GM23338 (cell line): ENCODE measurements around the gene ZNF438. TPM values are rescaled to one million over a fixed set of nuclear protein-coding genes. Genes with fewer than 3 reads are reported as not detected.

Experiments used
- ATAC-seq: fragments of 200-7000 bp; cut with Tn5 transposase; 3 replicates; pipeline ENCODE4 v1.9.1; 2020
- DNase-seq: peaks from one replicate; pipeline ENCODE4 v3.0.0-alpha.2; 2015; ENCODE audit warnings: low spot score
- H2AFZ ChIP-seq: fragments of 200-600 bp; sonication (generic); 2 replicates; pipeline ENCODE4 v1.8.0; 2016; ENCODE audit warnings: antibody characterized with exemption, mild to moderate bottlenecking, moderate library complexity
- H3F3A ChIP-seq: fragments of 200-600 bp; sonication (generic); replicated peaks from 2 replicates; pipeline ENCODE4 v1.8.0; 2017; ENCODE audit warnings: antibody characterized with exemption, mixed run types, low read depth
- H3K27ac ChIP-seq: fragments of 200-600 bp; sonication (generic); 2 replicates; pipeline ENCODE4 v1.6.1; 2016; ENCODE audit warnings: low read depth
- H3K27me3 ChIP-seq: fragments of 200-600 bp; sonication (generic); 2 replicates; pipeline ENCODE4 v1.8.0; 2016; ENCODE audit warnings: mild to moderate bottlenecking, mixed run types, moderate library complexity; ENCODE audit not compliant: insufficient read depth
- H3K36me3 ChIP-seq: fragments of 200-600 bp; sonication (generic); 2 replicates; pipeline ENCODE4 v1.8.0; 2016; ENCODE audit warnings: mild to moderate bottlenecking; ENCODE audit not compliant: insufficient read depth
- H3K4me1 ChIP-seq: fragments of 200-600 bp; sonication (generic); 2 replicates; pipeline ENCODE4 v1.8.0; 2016; ENCODE audit warnings: mild to moderate bottlenecking, moderate library complexity; ENCODE audit not compliant: insufficient read depth
- H3K4me2 ChIP-seq: fragments of 200-600 bp; sonication (generic); 2 replicates; pipeline ENCODE4 v1.7.1; 2017; ENCODE audit warnings: mixed run types
- H3K4me3 ChIP-seq: fragments of 200-600 bp; sonication (generic); 2 replicates; pipeline ENCODE4 v1.6.1; 2016; ENCODE audit warnings: mixed run types
- H3K79me2 ChIP-seq: fragments of 200-600 bp; sonication (generic); replicated peaks from 2 replicates; pipeline ENCODE4 v1.8.0; 2017; ENCODE audit warnings: mild to moderate bottlenecking; ENCODE audit not compliant: insufficient read depth
- H3K9me2 ChIP-seq: fragments of 200-600 bp; sonication (generic); 2 replicates; pipeline ENCODE4 v1.8.0; 2017; ENCODE audit not compliant: insufficient read depth
- H4K20me1 ChIP-seq: fragments of 200-600 bp; sonication (generic); replicated peaks from 2 replicates; pipeline ENCODE4 v1.8.0; 2017; ENCODE audit warnings: mild to moderate bottlenecking; ENCODE audit not compliant: insufficient read depth
- H3K27ac Mint-ChIP-seq: 2 replicates; pipeline ENCODE4 v1.8.0; 2020; ENCODE audit warnings: inconsistent platforms, mild to moderate bottlenecking, moderate library complexity, mixed read lengths
- H3K27me3 Mint-ChIP-seq: 3 replicates; pipeline ENCODE4 v1.8.0; 2022; ENCODE audit warnings: low read depth, mild to moderate bottlenecking, moderate library complexity, mixed read lengths, inconsistent platforms; ENCODE audit not compliant: insufficient read depth, poor library complexity
- H3K36me3 Mint-ChIP-seq: 3 replicates; pipeline ENCODE4 v1.8.0; 2021; ENCODE audit warnings: low read depth, mild to moderate bottlenecking, inconsistent platforms, moderate library complexity, mixed read lengths
- H3K4me1 Mint-ChIP-seq: 3 replicates; pipeline ENCODE4 v1.8.0; 2020; ENCODE audit warnings: mild to moderate bottlenecking, inconsistent platforms, mixed read lengths
- H3K4me3 Mint-ChIP-seq: 3 replicates; pipeline ENCODE4 v1.8.0; 2021; ENCODE audit warnings: moderate library complexity, mild to moderate bottlenecking, inconsistent platforms, mixed read lengths
- H3K9me3 Mint-ChIP-seq: 3 replicates; pipeline ENCODE4 v1.8.0; 2020; ENCODE audit warnings: moderate library complexity, mild to moderate bottlenecking, inconsistent platforms, mixed read lengths
- CTCF ChIP-seq, 2 experiments: fragments of 200-600 bp in 1 of 2; sonication (generic) in 1 of 2; conservative IDR thresholded peaks; 2 replicates each; pipeline versions ENCODE4 v1.5.1 to v1.6.1; 2016 to 2017; ENCODE audit warnings: antibody characterized with exemption in 2 of 2, low read depth in 2 of 2, mild to moderate bottlenecking in 2 of 2, moderate library complexity in 1 of 2
- JUNB ChIP-seq: IDR thresholded peaks from one replicate; pipeline ENCODE4 v1.6.1; 2016; ENCODE audit warnings: antibody characterized with exemption; ENCODE audit not compliant: unreplicated experiment
- REST ChIP-seq: IDR thresholded peaks from one replicate; pipeline ENCODE4 v1.6.1; 2018; ENCODE audit warnings: antibody characterized with exemption; ENCODE audit not compliant: unreplicated experiment
- STAT1 ChIP-seq: IDR thresholded peaks from one replicate; pipeline ENCODE4 v1.6.1; 2016; ENCODE audit warnings: antibody characterized with exemption; ENCODE audit not compliant: unreplicated experiment
- polyA plus RNA-seq: library from polyadenylated mRNA; unstranded; fragments of >200 nt; fragmentation: Nextera tagmentation; extraction: Ambion mirVana; gene quantifications from 2 replicates; pipeline ENCODE4 v1.2.1, GENCODE V29; 2016
- total RNA-seq: library from RNA; depleted of rRNA; stranded (reverse); fragments of >200 nt; shearing (Covaris generic); gene quantifications from 2 replicates; pipeline ENCODE4 v1.2.3, GENCODE V29; 2014

ZNF438 gene
- total and polyA plus RNA-seq, 2 experiments from 2014 or later = 0.91 to 0.94 TPM

- TF ChIP-seq CTCF (conservative IDR thresholded peaks at IDR 0.05; ENCODE audit: low read depth in 2 of 2) (no peak), STAT1 (no peak)
Measured at GRCh38 chr10:30830315-30831230, 201.1 kb downstream of the ZNF438 start (continued).

- no peaks in the 10 kb centered on the region for H3K79me2 ChIP-seq
- H2AFZ ChIP-seq = no peak overlapping the region
- H3K4me3 ChIP-seq = no peak overlapping the region
- Mint-ChIP-seq H3K27ac (no peak overlapping the region), H3K4me1 (peaks cover 43% of the 10 kb centered on the region), H3K9me3 (no peaks in the 10 kb centered on the region), H3K27me3 (peaks cover 8% of the 10 kb centered on the region), H3K36me3 (no peaks in the 10 kb centered on the region), H3K4me3 (no peak overlapping the region)
- no peaks in the 10 kb centered on the region for H3K27me3 ChIP-seq
- H3K27ac ChIP-seq = no peak overlapping the region
- no peaks in the 10 kb centered on the region for H3K36me3 ChIP-seq
- ATAC-seq (no peak), DNase-seq (no peak)
- H3K9me2 ChIP-seq = peaks cover 5% of the 10 kb centered on the region; the same call in 1 of the 2 replicates
- no peaks in the 10 kb centered on the region for H4K20me1 ChIP-seq
- H3K4me2 ChIP-seq = no peak overlapping the region
- no peaks in the 10 kb centered on the region for H3F3A ChIP-seq
- TF ChIP-seq JUNB = no peak
- TF ChIP-seq CTCF (conservative IDR thresholded peaks at IDR 0.05; ENCODE audit: low read depth in 2 of 2) = no peak
- no peak for TF ChIP-seq REST
- peaks cover 5% of the 10 kb centered on the region; the same call in 1 of the 2 replicates for H3K4me1 ChIP-seq
Measured at GRCh38 chr10:30829901-30830300, 201.8 kb downstream of the ZNF438 start.
